GM20000 (cell line): ENCODE results near the gene MAGOH.
"Not testable (repeated sequence)": the region's sequence is repeated elsewhere in the genome, so short reads cannot be mapped to it uniquely, and the experiment has no call there.

Source experiments
- DNase-seq: peaks from one replicate; pipeline ENCODE4 v3.0.0; 2012; ENCODE audit warnings: low spot score
- CTCF ChIP-seq: IDR thresholded peaks from 2 replicates; pipeline ENCODE4 v1.5.1; 2012; ENCODE audit warnings: mild to moderate bottlenecking, control low read depth; ENCODE audit errors: extremely low read depth, missing control alignments

The MAGOH gene

GRCh38 chr1:53238197-53239155 lies at the start of gene MAGOH:
Gene MAGOH, minus strand, starts transcription at chr1:53238518. Its CDS starts 70 bp downstream, at chr1:53238448.
- TF ChIP-seq CTCF: no peak
- peak; percentile 94 for DNase-seq

GRCh38 chr1:53286955-53287354 lies 48.6 kb upstream of the MAGOH start:
- TF ChIP-seq CTCF: no peak

GRCh38 chr1:53285969-53286760 lies 47.8 kb upstream of the MAGOH start:
- TF ChIP-seq CTCF: no peak

More at GRCh38 chr1:53286955-53287354, 48.6 kb upstream of the MAGOH start:
- no peak for DNase-seq

GRCh38 chr1:53285546-53285945 lies 47.2 kb upstream of the MAGOH start:
- DNase-seq: no peak
- TF ChIP-seq CTCF: no peak

More at GRCh38 chr1:53285969-53286760, 47.8 kb upstream of the MAGOH start:
- DNase-seq: no peak

- TF ChIP-seq CTCF: no peak
- DNase-seq: no peak
Measured at GRCh38 chr1:53284224-53285020, 46.1 kb upstream of the MAGOH start.

GRCh38 chr1:53283156-53283555 lies 44.8 kb upstream of the MAGOH start:
- not testable (repeated sequence) for DNase-seq

GRCh38 chr1:53281133-53281532 lies 42.8 kb upstream of the MAGOH start:
- no peak for DNase-seq
- TF ChIP-seq CTCF: no peak
